Measurements from ENCODE around the gene ATP6V1G1. TPM values are rescaled to one million over a fixed set of nuclear protein-coding genes. Genes with fewer than 3 reads are reported as not detected.

Gene ATP6V1G1
- total RNA-seq, 2 donors from 2014 or later: 66.9 to 74.3 TPM

GRCh38 chr9:114631166-114631565, 43.6 kb downstream of the ATP6V1G1 start:
- DNase-seq (no peak), ATAC-seq (no peak)
- intact Hi-C loops (cut with DNase I, micrococcal nuclease): no loop called here

GRCh38 chr9:114633438-114634089, 46.0 kb downstream of the ATP6V1G1 start:
- ATAC-seq (no peak), DNase-seq (no peak)
- intact Hi-C loops (cut with DNase I, micrococcal nuclease): no loop called here

GRCh38 chr9:114634387-114634786, 46.8 kb downstream of the ATP6V1G1 start:
- no peak for ATAC-seq
- intact Hi-C loops (cut with DNase I, micrococcal nuclease): no loop called here

DNA sequence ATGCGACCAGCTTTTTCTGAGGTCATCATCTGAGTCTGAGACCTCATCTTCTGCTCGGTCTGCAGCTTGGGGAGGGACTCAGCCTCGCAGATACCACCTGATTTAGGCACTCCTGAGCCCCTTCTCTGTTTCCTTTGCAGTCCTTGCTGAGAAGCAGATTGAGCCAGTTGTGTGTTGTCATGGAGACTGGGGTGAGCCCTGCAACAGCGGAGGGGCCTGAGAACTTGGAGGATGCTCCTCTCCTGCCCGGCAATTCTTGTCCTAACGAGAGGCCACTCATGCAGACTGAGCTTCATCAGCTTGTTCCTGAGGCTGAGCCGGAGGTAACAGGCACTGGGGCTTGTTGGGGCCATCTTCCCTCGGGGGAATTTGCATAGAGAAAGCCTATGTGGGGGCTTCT, 50.8 kb downstream of the ATP6V1G1 start:
- no peak for ATAC-seq
- DNase-seq: no peak
- intact Hi-C loops (cut with DNase I, micrococcal nuclease): no loop called here

More at GRCh38 chr9:114634387-114634786, 46.8 kb downstream of the ATP6V1G1 start:
- no peak for DNase-seq

DNA sequence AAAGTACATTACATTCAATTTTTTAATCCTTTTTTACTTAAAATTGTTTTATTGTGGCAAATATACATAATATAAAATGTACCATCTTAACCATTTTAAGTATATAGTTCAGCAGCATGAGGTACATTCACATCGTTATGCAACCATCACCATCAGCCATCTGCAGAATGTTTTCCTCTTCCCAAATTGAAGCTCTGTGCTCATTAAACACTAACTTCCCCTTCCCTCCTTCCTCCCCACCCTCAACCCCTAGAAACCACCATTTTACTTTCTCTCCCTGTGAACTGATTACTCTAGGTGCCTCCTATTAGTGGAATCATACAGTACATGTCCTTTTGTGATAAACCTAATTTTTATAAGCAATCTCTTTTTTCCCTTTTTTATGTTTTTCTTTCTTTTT, 54.4 kb downstream of the ATP6V1G1 start:
- intact Hi-C loops (cut with DNase I, micrococcal nuclease): no loop called here
- DNase-seq (no peak), ATAC-seq (no peak)

- DNase-seq (no peak), ATAC-seq (no peak)
- intact Hi-C loops (cut with DNase I, micrococcal nuclease): no loop called here
These were observed 55.4 kb downstream of the ATP6V1G1 start for GRCh38 chr9:114643001-114643400.

GRCh38 chr9:114643896-114644295, 56.3 kb downstream of the ATP6V1G1 start:
- intact Hi-C loops (cut with DNase I, micrococcal nuclease): no loop called here
- DNase-seq (no peak), ATAC-seq (no peak)

Other genes with a start within 250 kb of the ATP6V1G1 start
- gene AKNA, start 199.8 kb upstream of the ATP6V1G1 start, total RNA-seq: 10 to 100 TPM; 32.4 to 35.9 TPM
- gene WHRN, start 82.3 kb upstream of the ATP6V1G1 start, total RNA-seq: 1 to 10 TPM; 6.1 to 7.0 TPM
- gene TMEM268, start 23.5 kb downstream of the ATP6V1G1 start, total RNA-seq: 1 to 10 TPM; 6.8 to 9.4 TPM
- gene TEX53, start 70.0 kb downstream of the ATP6V1G1 start, total RNA-seq: not detected
- gene TEX48, start 94.4 kb downstream of the ATP6V1G1 start, total RNA-seq: not detected
- 1 to 10 TPM in 1 of 2 donors, under 1 TPM in 1; 0.89 to 4.0 TPM for gene TNFSF15, start 218.3 kb downstream of the ATP6V1G1 start, total RNA-seq

All from left colon (tissue), 2 donors.